ENCODE results near the gene S100A5. TPM values are rescaled to one million over a fixed set of nuclear protein-coding genes. Genes with fewer than 3 reads are reported as not detected.

S100A5 gene
- total RNA-seq, 1 experiment from 2014 or later, result 1.5 TPM

DNA sequence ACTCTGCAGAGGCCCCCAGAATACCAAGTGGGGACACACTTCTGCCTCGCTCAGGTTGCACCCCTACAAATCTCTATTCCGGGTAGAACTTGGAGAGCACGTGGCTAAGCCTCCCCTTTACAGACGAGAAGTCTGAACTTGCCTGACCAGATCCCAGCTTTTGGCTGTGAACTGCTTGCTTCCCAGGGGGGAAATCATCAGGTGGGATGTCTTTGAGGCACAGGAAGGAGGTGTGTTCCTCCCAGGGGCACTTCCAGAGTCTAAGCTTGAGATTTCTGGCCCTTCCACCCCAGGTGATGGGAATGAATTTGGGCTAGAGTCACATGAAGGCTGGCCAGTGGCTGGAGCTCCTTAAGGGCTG is 9.6 kb upstream of the S100A5 start:
- DNase-seq (ENCODE audit: low spot score), result no peak
- in situ Hi-C loops (cut with HindIII; ENCODE audit: low sequenced_read_pairs), result no loop called here

DNA sequence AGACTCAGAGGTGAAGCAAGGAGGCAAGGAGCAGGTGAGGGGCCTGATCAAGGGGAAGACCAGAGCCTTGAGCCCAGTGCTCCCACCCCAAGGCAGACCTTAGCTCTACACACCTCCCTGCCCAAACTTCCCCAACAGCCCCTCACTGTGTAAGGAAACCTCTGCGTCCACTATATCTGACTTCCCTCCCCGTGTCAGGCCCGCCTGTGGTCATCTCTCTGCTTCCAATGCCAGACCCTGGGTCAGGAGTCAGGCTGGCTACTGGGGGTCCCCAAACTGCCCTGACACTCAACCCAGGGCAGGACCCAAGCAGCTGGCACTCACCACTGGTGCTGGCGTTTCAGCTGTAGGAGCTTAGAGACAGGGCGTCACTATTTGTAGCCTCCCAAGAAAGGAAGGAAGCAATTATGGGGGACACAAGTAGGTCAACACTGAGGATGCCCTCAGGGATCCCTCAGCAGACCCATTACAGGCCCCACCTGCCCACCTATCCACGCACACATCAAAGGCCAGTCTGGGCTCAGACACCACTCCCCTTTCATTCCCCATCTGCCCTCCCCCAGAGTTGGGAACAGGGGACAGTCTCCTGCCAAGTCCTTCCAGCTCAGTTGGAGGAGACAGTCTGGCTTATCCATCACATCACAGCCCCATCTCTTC is 9.1 kb upstream of the S100A5 start:
- in situ Hi-C loops (cut with HindIII; ENCODE audit: low sequenced_read_pairs), result no loop called here
- no peak for DNase-seq (ENCODE audit: low spot score)

DNA sequence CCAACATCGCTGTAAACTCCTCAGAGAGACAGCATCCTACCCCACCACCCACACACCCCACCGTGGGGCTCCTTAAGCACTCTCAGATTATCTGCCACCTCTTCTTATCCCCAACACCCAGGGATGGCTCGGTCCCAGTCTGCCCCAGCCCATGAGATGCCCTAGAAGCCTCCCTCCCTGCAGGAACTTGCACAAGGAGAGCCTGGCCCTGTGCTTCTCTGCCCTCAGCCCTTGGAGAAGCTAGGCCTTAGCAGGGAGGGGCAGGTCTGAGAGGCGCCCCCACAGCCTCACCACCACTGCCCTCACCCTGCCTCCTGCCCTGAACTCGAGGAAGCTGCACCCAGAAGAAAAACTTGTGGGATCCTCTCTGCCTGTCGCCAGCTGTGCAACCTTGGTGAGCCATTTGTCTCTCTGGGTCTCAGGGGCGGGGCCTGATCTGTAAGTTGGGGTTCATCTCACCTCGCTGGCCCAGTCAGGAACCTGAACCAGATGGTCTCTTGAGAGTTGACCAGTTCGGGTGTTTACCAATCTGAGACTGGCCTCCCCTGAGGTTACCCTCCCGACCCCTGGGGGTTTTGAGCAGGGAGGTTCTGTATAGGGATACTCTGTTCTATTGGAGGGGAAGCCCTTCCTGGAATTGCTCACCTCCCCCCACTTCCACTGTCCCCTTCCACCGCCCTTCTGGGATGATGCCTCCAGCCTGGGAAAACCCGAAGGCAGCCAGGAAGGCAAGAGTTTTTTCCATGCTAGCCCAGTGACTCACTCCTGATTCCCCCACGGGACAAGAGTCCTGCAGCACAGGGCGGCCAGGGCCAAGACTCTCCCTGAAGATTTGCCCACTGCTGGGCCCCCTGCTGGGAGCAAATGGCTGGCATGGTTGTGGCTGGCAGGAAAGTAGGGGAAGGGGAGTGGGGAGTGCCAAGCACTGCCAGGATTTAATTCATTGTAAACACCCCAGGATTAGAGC is 8.3 kb upstream of the S100A5 start, which contains the start of gene S100A3:
S100A3 (minus strand) TSS at position 537 of the 967 bp plus-strand sequence. CDS start 773 bp downstream, outside the sequence.
- in situ Hi-C loops (cut with HindIII; ENCODE audit: low sequenced_read_pairs), result no loop called here
- DNase-seq (ENCODE audit: low spot score), result no peak

DNA sequence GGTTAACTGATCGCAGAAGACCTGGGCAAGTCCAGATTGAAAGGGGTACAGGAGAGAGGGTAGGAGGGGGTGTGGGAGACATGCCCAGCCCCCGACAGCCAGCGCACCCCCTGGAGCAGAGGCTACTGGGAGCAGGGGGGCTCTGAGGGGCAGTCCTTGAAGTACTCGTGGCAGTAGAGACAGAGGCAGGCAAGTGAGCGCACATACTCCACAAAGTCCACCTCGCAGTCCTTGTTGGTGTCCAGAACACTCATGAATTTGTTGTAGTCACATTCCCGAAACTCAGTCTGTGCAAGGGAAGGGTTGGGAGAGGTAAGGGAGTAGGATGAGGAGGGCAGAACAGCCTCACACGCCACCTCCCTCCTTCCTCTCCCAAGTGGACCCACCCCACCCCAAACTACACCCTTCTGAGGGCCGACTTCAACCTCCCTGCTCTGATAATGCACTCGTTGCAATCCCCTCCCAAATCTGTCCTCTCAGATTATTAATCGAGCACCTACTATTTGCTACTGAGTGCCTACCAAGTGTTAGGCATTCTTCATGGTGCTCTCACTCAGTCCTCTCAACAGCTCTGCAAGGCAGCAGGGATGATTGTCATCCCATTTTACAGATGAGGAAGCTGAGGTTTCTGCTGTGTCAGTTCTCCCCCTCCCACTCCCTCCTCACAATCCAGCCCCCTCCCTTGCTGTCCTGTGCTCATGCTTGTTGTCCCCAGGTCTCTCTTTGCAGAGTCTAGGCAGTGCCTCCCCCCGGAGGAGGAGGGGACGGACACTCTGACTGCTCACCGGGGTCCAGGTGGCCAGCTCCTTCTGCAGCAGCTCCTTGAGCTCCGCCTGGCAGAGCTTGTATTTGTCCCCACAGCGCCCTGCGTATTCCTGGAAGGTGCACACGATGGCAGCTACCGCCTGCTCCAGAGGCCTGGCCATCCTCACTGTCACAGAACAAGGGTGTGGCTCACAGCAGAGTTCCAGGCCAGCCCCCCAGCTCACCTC is 7.1 kb upstream of the S100A5 start:
- no peak for DNase-seq (ENCODE audit: low spot score)
- in situ Hi-C loops (cut with HindIII; ENCODE audit: low sequenced_read_pairs), result no loop called here

- DNase-seq (ENCODE audit: low spot score), result no peak
Observed at GRCh38 chr1:153546796-153547559, 6.2 kb upstream of the S100A5 start.

GRCh38 chr1:153546371-153546770 is 5.6 kb upstream of the S100A5 start:
- DNase-seq (ENCODE audit: low spot score), result no peak
- in situ Hi-C loops (cut with HindIII; ENCODE audit: low sequenced_read_pairs), result no loop called here

More at GRCh38 chr1:153546796-153547559, 6.2 kb upstream of the S100A5 start:
- in situ Hi-C loops (cut with HindIII; ENCODE audit: low sequenced_read_pairs), result no loop called here

GRCh38 chr1:153545067-153546055 is 4.6 kb upstream of the S100A5 start, which contains the start of gene S100A4:
TSS of gene S100A4 (minus strand) at chr1:153545806. CDS start at chr1:153544794, 1,012 bp downstream.
- in situ Hi-C loops (cut with HindIII; ENCODE audit: low sequenced_read_pairs), result no loop called here
- DNase-seq (ENCODE audit: low spot score), result peak; percentile 70

GRCh38 chr1:153544453-153545066 is 3.8 kb upstream of the S100A5 start:
- in situ Hi-C loops (cut with HindIII; ENCODE audit: low sequenced_read_pairs), result no loop called here
- DNase-seq (ENCODE audit: low spot score), result no peak

DNA sequence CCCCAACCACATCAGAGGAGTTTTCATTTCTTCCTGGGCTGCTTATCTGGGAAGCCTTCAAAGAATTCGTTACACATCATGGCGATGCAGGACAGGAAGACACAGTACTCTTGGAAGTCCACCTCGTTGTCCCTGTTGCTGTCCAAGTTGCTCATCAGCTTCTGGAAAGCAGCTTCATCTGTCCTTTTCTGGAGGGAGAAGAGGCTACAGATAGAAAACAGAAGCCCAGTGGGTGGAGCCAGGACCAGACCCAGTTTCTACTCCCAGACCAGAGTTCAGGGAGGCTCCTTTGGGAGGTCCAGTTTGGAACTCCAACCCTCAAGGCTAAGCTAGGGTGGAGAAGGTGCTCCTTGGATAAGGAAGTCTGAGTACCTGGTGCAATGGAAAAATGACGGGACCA is 3.0 kb upstream of the S100A5 start:
- in situ Hi-C loops (cut with HindIII; ENCODE audit: low sequenced_read_pairs), result no loop called here
- no peak for DNase-seq (ENCODE audit: low spot score)

DNA sequence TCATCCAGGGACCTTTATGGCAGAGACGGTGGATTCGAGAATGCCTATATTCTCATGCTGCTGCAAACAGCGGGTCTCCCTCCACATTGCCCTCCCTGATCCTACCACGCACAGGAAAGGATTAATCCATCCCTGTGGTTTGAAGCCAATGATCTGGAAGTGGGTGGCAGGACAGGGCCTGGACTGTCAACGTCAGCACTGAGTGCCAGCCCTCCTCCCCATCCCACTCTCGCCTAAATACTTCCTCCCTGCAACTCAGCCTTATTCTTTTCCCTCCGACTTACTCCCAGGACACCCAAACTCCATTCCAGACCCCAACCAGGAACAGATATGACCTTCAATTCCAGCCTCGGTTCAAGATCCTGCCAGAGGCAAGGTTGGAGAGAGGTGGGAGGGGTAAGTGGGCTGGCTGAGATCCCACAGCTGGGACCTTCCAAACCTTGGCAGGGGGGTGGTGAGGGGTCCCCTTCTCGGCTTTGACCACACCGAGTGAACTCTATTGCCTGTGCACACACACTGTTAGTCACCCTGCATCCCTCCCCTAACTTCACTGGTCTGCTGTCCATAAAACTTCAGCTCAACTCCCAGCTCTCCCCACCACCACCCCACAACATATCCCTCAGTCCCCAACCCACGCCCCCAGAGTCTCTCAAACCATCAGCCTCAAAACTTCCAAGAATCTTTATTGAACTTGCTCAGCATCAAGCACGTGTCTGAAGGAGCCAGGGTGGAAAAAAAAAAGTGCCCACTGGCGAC is 2.4 kb upstream of the S100A5 start:
- in situ Hi-C loops (cut with HindIII; ENCODE audit: low sequenced_read_pairs), result no loop called here
- DNase-seq (ENCODE audit: low spot score), result no peak

DNA sequence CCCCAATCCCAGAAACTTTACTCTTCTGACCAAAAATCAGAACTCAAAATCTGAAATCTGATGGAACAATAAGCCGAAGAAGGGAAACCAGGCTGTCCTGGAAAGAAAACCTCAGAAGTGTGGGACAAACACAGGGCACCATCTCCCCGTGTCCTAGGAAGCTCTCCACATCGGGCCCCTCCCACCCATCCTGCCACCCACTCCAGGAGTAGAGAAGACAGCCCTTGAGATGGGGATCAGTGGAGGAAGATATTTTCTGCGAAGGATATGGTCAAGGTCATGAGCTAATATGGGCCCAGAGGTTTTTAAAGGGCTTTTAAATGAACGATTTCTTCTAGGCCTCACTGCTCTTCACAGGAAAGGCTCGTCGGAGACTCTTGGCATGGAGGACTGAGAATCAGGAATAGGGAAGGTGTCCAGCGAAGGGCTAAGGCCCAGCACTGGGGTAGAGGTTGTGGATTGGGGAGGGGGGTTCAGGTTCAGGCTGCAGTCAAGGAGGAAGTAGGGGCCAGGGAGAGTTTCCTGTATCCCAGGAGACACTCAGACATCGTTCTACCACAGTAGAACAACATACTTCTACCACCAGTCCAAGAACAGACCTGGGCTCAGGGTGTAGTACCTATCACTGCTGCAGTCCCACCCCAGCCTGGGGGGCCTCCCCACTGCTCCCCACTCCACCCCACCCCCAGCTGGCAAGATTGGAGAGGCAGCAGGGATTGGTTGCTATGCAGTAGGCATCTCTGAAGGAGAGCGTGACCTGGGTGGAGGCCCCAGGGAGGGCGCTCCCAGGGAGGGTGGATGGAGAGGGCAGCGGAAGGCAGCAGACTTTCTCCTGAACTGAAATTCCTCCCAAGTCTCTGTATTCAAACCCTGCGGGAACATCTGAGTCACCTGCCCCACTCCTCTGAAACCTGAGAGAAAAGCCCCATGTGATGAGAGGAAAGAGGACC is 1.2 kb upstream of the S100A5 start:
- in situ Hi-C loops (cut with HindIII; ENCODE audit: low sequenced_read_pairs), result no loop called here
- DNase-seq (ENCODE audit: low spot score), result no peak

DNA sequence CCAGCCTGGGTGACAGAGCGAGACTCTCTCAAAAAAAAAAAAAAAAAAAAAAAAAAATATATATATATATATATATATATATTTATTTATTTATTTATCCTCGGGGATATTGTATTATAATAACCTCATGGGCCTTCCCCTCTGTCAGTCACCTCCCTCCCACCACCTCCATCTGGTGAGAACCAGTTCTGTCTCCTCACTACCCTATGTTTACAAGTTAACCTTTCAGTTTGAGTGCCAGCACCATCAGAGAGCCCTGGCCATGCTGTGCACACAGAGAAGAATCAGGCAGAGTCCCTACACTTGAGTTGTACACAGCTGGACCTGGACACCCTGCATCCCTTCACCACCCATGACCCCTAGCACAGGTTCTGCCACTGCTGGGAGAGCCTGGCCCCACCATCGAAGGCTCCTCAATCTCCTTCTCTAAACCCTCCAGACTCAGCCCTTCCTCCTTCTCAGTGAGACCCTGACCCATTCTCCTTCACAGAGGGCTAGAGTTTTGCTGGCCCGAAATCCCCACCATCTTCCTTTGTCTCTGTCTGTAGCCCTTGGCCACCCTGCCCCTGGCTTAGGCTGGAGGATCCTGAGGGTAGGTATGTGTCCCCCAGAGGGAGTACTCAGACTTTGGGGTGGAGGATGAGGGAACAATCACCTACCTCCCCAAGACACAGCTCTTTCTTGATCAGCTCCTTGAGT is 1.2 kb downstream of the S100A5 start:
- DNase-seq (ENCODE audit: low spot score), result no peak
- in situ Hi-C loops (cut with HindIII; ENCODE audit: low sequenced_read_pairs), result no loop called here

DNA sequence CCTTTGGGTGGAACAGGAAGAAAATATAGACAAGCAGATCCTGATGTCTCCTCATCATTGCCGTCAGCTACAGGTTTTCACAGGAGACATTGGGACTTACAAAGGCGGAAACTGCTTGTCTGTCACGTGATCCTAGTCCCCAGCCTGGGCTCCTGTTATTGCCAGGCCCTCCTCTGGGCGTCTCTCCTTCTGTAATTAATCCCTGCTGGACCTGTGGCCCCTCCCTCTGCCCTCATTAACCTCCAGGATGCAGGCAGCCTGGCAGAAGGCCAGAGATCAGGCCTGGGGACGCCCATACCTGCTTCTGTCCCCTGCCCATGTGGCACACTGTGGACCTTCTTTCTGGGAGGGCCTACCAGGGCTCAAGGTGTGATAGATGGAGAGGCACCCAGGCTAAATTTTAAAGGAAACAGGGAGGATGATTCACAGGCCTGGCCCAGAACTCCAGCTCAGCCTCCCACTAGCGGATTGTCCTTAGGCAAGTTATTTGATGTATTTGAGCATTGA is 2.4 kb downstream of the S100A5 start:
- in situ Hi-C loops (cut with HindIII; ENCODE audit: low sequenced_read_pairs), result no loop called here
- DNase-seq (ENCODE audit: low spot score), result peak; percentile 67

- no peak for DNase-seq (ENCODE audit: low spot score)
- in situ Hi-C loops (cut with HindIII; ENCODE audit: low sequenced_read_pairs), result no loop called here
Observed at GRCh38 chr1:153537376-153537730, 3.4 kb downstream of the S100A5 start.
